ENCODE measurements around the gene BSX.

Gene BSX

GRCh38 chr11:122976061-122976733 is 5.4 kb downstream of the BSX start:
- intact Hi-C loops (cut with DNase I), result no loop called here
- no peak for DNase-seq

- DNase-seq, result no peak
- intact Hi-C loops (cut with DNase I), result no loop called here
Observed at GRCh38 chr11:122963961-122964360, 17.7 kb downstream of the BSX start.

- intact Hi-C loops (cut with DNase I), result no loop called here
- DNase-seq, result no peak
Observed at GRCh38 chr11:122954455-122954854, 27.2 kb downstream of the BSX start.

GRCh38 chr11:122951211-122951610 is 30.4 kb downstream of the BSX start:
- DNase-seq, result no peak
- intact Hi-C loops (cut with DNase I), result no loop called here

GRCh38 chr11:122938557-122938956 is 43.1 kb downstream of the BSX start:
- intact Hi-C loops (cut with DNase I), result no loop called here

GRCh38 chr11:122937983-122938382 is 43.7 kb downstream of the BSX start:
- intact Hi-C loops (cut with DNase I), result no loop called here
- no peak for DNase-seq

More at GRCh38 chr11:122938557-122938956, 43.1 kb downstream of the BSX start:
- no peak for DNase-seq

DNA sequence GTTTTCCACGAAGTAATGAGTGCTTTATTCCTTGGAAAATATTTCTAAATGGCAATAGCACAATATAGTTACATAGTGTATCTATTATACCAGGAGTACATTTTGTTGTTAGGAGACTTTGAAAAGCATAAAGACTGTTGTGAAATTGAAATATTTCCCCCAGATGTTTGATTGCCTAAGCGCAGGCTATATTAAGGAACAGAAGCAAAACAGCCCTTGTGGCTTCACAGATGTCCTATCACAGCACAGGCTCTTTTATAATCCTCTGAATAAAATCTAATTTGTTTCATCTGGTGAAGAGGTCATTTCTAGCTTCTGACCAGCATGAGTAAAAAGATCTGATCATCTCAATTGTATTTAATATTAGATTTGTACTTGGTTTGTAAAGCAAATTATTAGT is 48.2 kb downstream of the BSX start:
- DNase-seq, result no peak
- intact Hi-C loops (cut with DNase I), result no loop called here

GRCh38 chr11:122931510-122931909 is 50.1 kb downstream of the BSX start:
- no peak for DNase-seq

More at GRCh38 chr11:122931510-122931909, 50.1 kb downstream of the BSX start:
- intact Hi-C loops (cut with DNase I), result no loop called here
